ENCODE results near the gene TLR10.

Gene TLR10

DNA sequence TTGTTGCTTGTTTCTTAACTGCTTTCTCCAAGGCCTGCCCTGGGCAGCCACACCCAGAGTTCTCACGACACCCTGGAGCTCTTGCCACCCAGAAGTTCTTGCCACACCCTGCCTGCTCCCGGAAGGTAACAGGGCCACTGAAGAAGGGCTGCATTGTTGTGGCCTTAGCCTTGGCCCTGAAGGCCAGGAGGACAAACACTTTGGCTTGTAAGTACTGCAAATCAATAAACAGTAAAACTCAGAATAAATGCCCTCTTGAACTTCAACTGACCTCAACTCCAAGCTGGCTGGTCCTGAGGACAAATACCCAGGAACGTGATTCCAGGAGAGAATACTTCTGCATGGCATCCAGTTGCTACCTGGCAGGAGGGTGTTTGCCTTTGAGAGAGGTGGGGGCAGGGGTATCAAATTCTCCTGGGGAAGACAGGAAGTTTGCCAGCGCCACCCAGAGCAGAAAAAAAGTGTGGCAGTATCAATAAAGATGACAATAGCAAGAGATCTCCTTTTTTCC is 54.1 kb downstream of the TLR10 start:
- DNase-seq = peak; percentile 9

- peak; percentile 63 for DNase-seq
These were observed 58.3 kb downstream of the TLR10 start for GRCh38 chr4:38724475-38724808.

GRCh38 chr4:38723726-38724474 is 58.9 kb downstream of the TLR10 start:
- DNase-seq = no peak

DNA sequence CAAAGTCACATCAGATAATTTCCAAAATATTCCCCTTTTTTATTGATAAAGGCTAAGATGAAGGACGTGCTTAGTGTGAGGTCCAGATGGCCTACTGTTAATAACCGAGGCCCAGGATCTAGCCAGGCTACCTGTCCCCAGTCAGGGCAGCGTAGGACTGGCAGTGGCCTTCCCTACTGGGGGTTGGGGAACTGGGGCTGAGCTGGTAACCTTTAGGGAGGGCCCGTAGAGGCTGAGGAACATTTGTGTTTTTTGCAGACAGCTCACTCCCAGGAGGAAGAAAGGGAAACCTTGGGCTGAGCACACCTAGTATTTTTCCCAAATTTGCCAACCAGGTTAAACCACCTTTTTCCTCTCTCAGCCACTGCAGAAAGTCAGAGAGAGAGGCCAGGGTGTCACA is 59.7 kb downstream of the TLR10 start:
- no peak for DNase-seq
